Mesenchymal stem cell (in vitro differentiated cells and primary cell): ENCODE results near the gene CDC42BPB.

ENCODE experiments used
- DNase-seq: peaks from one replicate; pipeline ENCODE4 v3.0.0-alpha.2; 2013
- H2AFZ ChIP-seq: one replicate; pipeline ENCODE4 v1.6.1; 2013; ENCODE audit warnings: low read depth, mild to moderate bottlenecking, control low read depth, inconsistent platforms, low read length, moderate library complexity
- H2AK5ac ChIP-seq: 2 replicates; pipeline ENCODE4 v1.6.1; 2013; ENCODE audit warnings: low read length, moderate library complexity, mild to moderate bottlenecking, inconsistent platforms; ENCODE audit not compliant: severe bottlenecking
- H2BK120ac ChIP-seq: one replicate; pipeline ENCODE4 v1.6.1; 2013; ENCODE audit warnings: low read depth, mild to moderate bottlenecking, inconsistent platforms, low read length, moderate library complexity
- H2BK12ac ChIP-seq, 2 experiments: one replicate each; pipeline ENCODE4 v1.6.1; 2013; ENCODE audit warnings: inconsistent platforms in 2 of 2, low read length in 2 of 2, mild to moderate bottlenecking in 2 of 2, moderate library complexity in 2 of 2, control low read depth in 1 of 2
- H2BK15ac ChIP-seq: one replicate; pipeline ENCODE4 v1.6.1; 2013; ENCODE audit warnings: mild to moderate bottlenecking, low read depth, inconsistent platforms; ENCODE audit not compliant: poor library complexity, severe bottlenecking
- H2BK5ac ChIP-seq: 2 replicates; pipeline ENCODE4 v1.6.1; 2013; ENCODE audit warnings: low read depth, mild to moderate bottlenecking, low read length, control low read depth, inconsistent platforms; ENCODE audit not compliant: poor library complexity, severe bottlenecking
- H3K14ac ChIP-seq, 2 experiments: one replicate each; pipeline ENCODE4 v1.6.1; 2013; ENCODE audit warnings: inconsistent platforms in 2 of 2, low read length in 2 of 2, control low read depth in 1 of 2, mild to moderate bottlenecking in 1 of 2, moderate library complexity in 1 of 2
- H3K18ac ChIP-seq, 2 experiments: one replicate each; pipeline ENCODE4 v1.6.1; 2013; ENCODE audit warnings: inconsistent platforms in 2 of 2, low read length in 2 of 2, control low read depth in 1 of 2, low read depth in 1 of 2, mild to moderate bottlenecking in 1 of 2
- H3K23ac ChIP-seq, 2 experiments: one replicate each; pipeline ENCODE4 v1.6.1; 2013; ENCODE audit warnings: inconsistent platforms in 2 of 2, low read length in 2 of 2, mild to moderate bottlenecking in 2 of 2, moderate library complexity in 2 of 2, control low read depth in 1 of 2
- H3K27ac ChIP-seq: 2 replicates; pipeline ENCODE4 v1.5.1; 2013; ENCODE audit warnings: mild to moderate bottlenecking, moderate library complexity, low read length, control low read depth, inconsistent platforms; ENCODE audit not compliant: poor library complexity, severe bottlenecking
- H3K27me3 ChIP-seq, 2 experiments: 2 replicates each; pipeline versions ENCODE4 v1.6.1 to v1.7.0; 2013; ENCODE audit warnings: low read length in 2 of 2, mild to moderate bottlenecking in 2 of 2, moderate library complexity in 2 of 2, control low read depth in 1 of 2, inconsistent platforms in 1 of 2; ENCODE audit not compliant: control insufficient read depth in 1 of 2, insufficient read depth in 1 of 2
- H3K36me3 ChIP-seq, 2 experiments: 2 replicates each; pipeline versions ENCODE4 v1.6.1 to v1.7.0; 2013; ENCODE audit warnings: low read length in 2 of 2, control low read depth in 1 of 2, inconsistent platforms in 1 of 2, low read depth in 1 of 2, mild to moderate bottlenecking in 1 of 2; ENCODE audit not compliant: insufficient read depth in 2 of 2, control insufficient read depth in 1 of 2
- H3K4ac ChIP-seq, 2 experiments: one replicate each; pipeline ENCODE4 v1.6.1; 2013; ENCODE audit warnings: inconsistent platforms in 2 of 2, low read length in 2 of 2, mild to moderate bottlenecking in 2 of 2, moderate library complexity in 2 of 2, control low read depth in 1 of 2, low read depth in 1 of 2
- H3K4me1 ChIP-seq: 2 replicates; pipeline ENCODE4 v1.6.1; 2013; ENCODE audit warnings: low read depth, low read length, control low read depth; ENCODE audit not compliant: control insufficient read depth, insufficient read depth
- H3K4me2 ChIP-seq: 2 replicates; pipeline ENCODE4 v1.6.1; 2013; ENCODE audit warnings: low read length, mild to moderate bottlenecking, inconsistent platforms; ENCODE audit not compliant: poor library complexity, severe bottlenecking
- H3K4me3 ChIP-seq, 2 experiments: 2 replicates each; pipeline versions ENCODE4 v1.5.1 to v1.7.0; 2013; ENCODE audit warnings: low read length in 2 of 2, mild to moderate bottlenecking in 2 of 2, control low read depth in 1 of 2, low read depth in 1 of 2; ENCODE audit not compliant: insufficient read depth in 1 of 2
- H3K79me1 ChIP-seq: replicated peaks from 2 replicates; pipeline ENCODE4 v1.6.1; 2013; ENCODE audit warnings: mild to moderate bottlenecking, control low read depth, low read length, inconsistent platforms; ENCODE audit not compliant: poor library complexity, severe bottlenecking
- H3K9ac ChIP-seq: 2 replicates; pipeline ENCODE4 v1.7.0; 2013; ENCODE audit warnings: mild to moderate bottlenecking, low read length, moderate library complexity
- H3K9me3 ChIP-seq: 2 replicates; pipeline ENCODE4 v1.7.0; 2013; ENCODE audit warnings: mild to moderate bottlenecking, low read length; ENCODE audit not compliant: control insufficient read depth
- H4K8ac ChIP-seq: one replicate; pipeline ENCODE4 v1.6.1; 2013; ENCODE audit warnings: inconsistent platforms, mild to moderate bottlenecking, low read length, moderate library complexity
- H4K91ac ChIP-seq: one replicate; pipeline ENCODE4 v1.6.1; 2013; ENCODE audit warnings: mild to moderate bottlenecking, low read length, inconsistent platforms
- WGBS: methylation state at CpG from one replicate; pipeline ENCODE4 v1.1.7; 2013; ENCODE audit warnings: mixed read lengths; 5-methylcytosine and 5-hydroxymethylcytosine counted together

Gene CDC42BPB

DNA sequence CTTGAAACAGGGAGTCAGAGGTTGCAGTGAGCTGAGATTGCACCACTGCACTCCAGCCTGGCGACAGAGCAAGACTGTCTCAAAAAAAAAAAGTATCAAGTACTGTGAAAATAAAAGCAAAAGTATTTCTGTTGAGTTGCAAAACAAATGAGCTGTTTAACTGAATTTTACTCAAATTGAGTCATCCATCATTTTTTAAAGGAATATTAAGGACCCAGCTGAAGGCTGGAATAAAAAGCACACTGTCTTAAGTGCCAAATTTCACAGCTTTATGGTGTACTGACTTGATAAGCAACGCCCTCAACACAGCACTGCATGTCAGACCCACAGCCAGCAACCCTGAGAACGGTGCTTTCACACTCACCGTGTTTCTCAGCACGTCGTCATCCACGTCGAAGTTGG, 76.9 kb downstream of the CDC42BPB start:
- Histone ChIP-seq H3K4me1 (no peaks in the 10 kb centered on the region), H2AK5ac (no peak overlapping the region), H3K4ac (no peak overlapping the region), H2BK15ac (no peak overlapping the region), H3K4me3 (no peak overlapping the region), H3K27me3 (no peaks in the 10 kb centered on the region), H3K9ac (no peak overlapping the region), H3K23ac (no peak overlapping the region), H3K18ac (no peak overlapping the region), H4K8ac (no peak overlapping the region), H3K4me2 (no peak overlapping the region), H2BK12ac (no peak overlapping the region), H2BK5ac (no peak overlapping the region), H3K27ac (no peak overlapping the region), H2AFZ (no peak overlapping the region), H2BK120ac (no peak overlapping the region), H3K79me1 (peaks cover 56% of the 10 kb centered on the region), H3K9me3 (no peaks in the 10 kb centered on the region), H4K91ac (no peak overlapping the region), H3K36me3 (peaks cover 89 to 95% of the 10 kb centered on the region in 2 experiments), H3K14ac (no peak overlapping the region)
- peak; percentile 15 for DNase-seq
- 94% methylated on average over 8 of the region's 8 CpGs for WGBS

DNA sequence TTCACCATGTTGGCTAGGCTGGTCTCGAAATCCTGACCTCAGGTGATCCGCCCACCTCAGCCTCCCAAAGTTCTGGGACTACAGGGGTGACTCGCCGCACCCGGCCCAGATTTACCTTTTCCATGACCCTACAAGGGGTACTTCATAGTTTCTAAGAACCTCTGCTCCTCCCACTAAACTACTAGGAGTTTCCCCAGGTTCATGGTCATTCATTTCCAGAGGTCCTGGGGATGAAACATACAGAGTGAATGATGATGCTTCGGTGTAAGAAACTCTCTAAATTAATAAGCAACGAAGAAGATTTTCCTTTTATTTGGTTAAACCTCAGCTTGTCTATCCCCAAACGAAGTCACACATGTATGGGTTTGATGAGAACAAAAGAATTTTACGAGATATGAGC, 77.9 kb downstream of the CDC42BPB start:
- no peaks in the 10 kb centered on the region for H3K9me3 ChIP-seq
- no peak overlapping the region for H4K91ac ChIP-seq
- H2BK15ac ChIP-seq = no peak overlapping the region
- H3K4me2 ChIP-seq = no peak overlapping the region
- no peak overlapping the region for H2BK12ac ChIP-seq
- H3K27ac ChIP-seq = no peak overlapping the region
- H3K23ac ChIP-seq = no peak overlapping the region
- H3K4ac ChIP-seq = no peak overlapping the region
- no peak overlapping the region for H2BK120ac ChIP-seq
- H2AFZ ChIP-seq = no peak overlapping the region
- no peaks in the 10 kb centered on the region for H3K4me1 ChIP-seq
- H2BK5ac ChIP-seq = no peak overlapping the region
- H3K14ac ChIP-seq = no peak overlapping the region
- H3K27me3 ChIP-seq = no peaks in the 10 kb centered on the region
- no peak overlapping the region for H4K8ac ChIP-seq
- H3K4me3 ChIP-seq = no peak overlapping the region
- H2AK5ac ChIP-seq = no peak overlapping the region
- 99% methylated on average over 6 of the region's 9 CpGs for WGBS
- peaks cover 82 to 95% of the 10 kb centered on the region in 2 experiments for H3K36me3 ChIP-seq
- no peak overlapping the region for H3K18ac ChIP-seq
- H3K9ac ChIP-seq = no peak overlapping the region
- DNase-seq = no peak
- H3K79me1 ChIP-seq = peaks cover 51% of the 10 kb centered on the region

DNA sequence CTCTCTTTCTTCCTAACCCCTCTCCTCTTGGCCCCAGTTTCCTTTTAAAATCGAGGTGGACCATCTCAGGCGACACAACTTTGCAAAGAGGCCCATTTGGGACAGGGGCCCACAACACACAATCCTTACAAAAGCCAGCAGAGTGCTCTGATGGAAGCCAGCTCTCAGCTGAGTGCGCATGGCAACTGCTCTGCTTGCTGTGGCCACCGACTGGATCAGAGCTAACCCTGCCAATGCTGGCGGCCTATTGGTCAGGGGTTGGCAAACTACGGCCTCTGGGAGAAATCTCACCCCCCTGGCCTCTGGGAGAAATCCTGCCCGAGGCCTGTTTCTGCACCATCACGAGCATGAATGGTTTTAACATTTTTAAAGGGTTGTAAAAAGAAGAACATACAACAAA, 79.9 kb downstream of the CDC42BPB start:
- peaks cover 82 to 96% of the 10 kb centered on the region in 2 experiments for H3K36me3 ChIP-seq
- H2AFZ ChIP-seq = no peak overlapping the region
- no peak overlapping the region for H4K8ac ChIP-seq
- WGBS = 95% methylated on average over 8 of the region's 8 CpGs
- H3K27ac ChIP-seq = no peak overlapping the region
- no peak overlapping the region for H3K4ac ChIP-seq
- no peak overlapping the region for H2BK120ac ChIP-seq
- no peak overlapping the region for H4K91ac ChIP-seq
- no peak overlapping the region for H3K4me3 ChIP-seq
- no peak overlapping the region for H2BK12ac ChIP-seq
- H3K14ac ChIP-seq = no peak overlapping the region
- no peak overlapping the region for H2BK15ac ChIP-seq
- peaks cover 46% of the 10 kb centered on the region for H3K79me1 ChIP-seq
- no peaks in the 10 kb centered on the region for H3K9me3 ChIP-seq
- no peak overlapping the region for H3K9ac ChIP-seq
- no peak overlapping the region for H2BK5ac ChIP-seq
- H3K27me3 ChIP-seq = no peaks in the 10 kb centered on the region
- DNase-seq = no peak
- no peak overlapping the region for H3K4me2 ChIP-seq
- H3K23ac ChIP-seq = no peak overlapping the region
- no peaks in the 10 kb centered on the region for H3K4me1 ChIP-seq
- no peak overlapping the region for H2AK5ac ChIP-seq
- no peak overlapping the region for H3K18ac ChIP-seq

DNA sequence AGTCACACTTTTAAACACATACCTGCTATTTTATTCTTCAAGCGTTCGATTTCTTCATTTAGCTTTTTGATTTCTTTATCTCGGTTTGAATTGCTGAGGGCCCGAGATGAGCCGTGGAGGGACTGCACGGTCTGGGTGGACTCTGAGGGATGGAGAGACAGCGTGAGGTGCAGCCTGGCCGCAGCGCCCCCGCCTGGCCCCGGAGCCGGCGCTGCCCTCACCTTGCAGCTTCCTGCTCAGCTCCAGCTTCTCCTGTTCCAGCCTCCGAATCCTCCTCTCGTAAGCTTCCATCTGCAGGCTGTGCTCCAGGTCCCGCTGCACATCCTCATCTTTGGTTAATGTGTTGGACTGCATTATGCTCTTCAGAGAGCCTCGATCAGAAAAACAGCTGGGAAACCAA, 81.7 kb downstream of the CDC42BPB start:
- Histone ChIP-seq H2AFZ (no peak overlapping the region), H2BK5ac (no peak overlapping the region), H4K8ac (no peak overlapping the region), H2BK15ac (no peak overlapping the region), H3K9me3 (no peaks in the 10 kb centered on the region), H2AK5ac (no peak overlapping the region), H3K9ac (no peak overlapping the region), H3K4ac (no peak overlapping the region), H2BK12ac (no peak overlapping the region), H3K4me3 (no peak overlapping the region), H3K79me1 (peaks cover 40% of the 10 kb centered on the region), H3K27ac (no peak overlapping the region), H2BK120ac (no peak overlapping the region), H3K4me2 (no peak overlapping the region), H3K27me3 (no peaks in the 10 kb centered on the region), H3K4me1 (no peaks in the 10 kb centered on the region), H4K91ac (no peak overlapping the region), H3K36me3 (peaks cover 76 to 94% of the 10 kb centered on the region in 2 experiments), H3K23ac (no peak overlapping the region), H3K18ac (no peak overlapping the region), H3K14ac (no peak overlapping the region)
- WGBS = 93% methylated on average over 17 of the region's 17 CpGs
- no peak for DNase-seq
